ENCODE data around the gene SETD1A. TPM values are rescaled to one million over a fixed set of nuclear protein-coding genes. Genes with fewer than 3 reads are reported as not detected.

Gene SETD1A
- total and polyA plus RNA-seq, 9 of the 15 experiments (the other 6 are each of a cell fraction or from before 2014, with no cell fraction given): 0.08 to 36.0 (median 4.2) TPM

GRCh38 chr16:30949650-30950515 lies 7.7 kb upstream of the SETD1A start (continued):
- TF ChIP-seq ZMIZ1 (IDR thresholded peaks at IDR 0.05; ENCODE audit: low read depth in 2 of 2, low read length in 2 of 2): 0 out of 4 replicates have a peak, but pooled peaks of 1 of the 2 experiments have one; percentile 8
- TF ChIP-seq USF1 (CRISPR knock-in tag; IDR thresholded peaks at IDR 0.05): no peak

- no TSS peak for BruUV-seq (replicated peaks)
- peak overlapping the region; percentile 83 for H3K4me3 ChIP-seq
- H3K9me3 ChIP-seq (replicated peaks; ENCODE audit: control insufficient read depth, insufficient read depth, low read depth, low read length): no peaks in the 10 kb centered on the region
- H3K79me2 ChIP-seq (ENCODE audit: control insufficient read depth, insufficient read depth, low read length): peaks cover 32% of the 10 kb centered on the region
- 47% methylated on average over 8 of the region's 8 CpGs for WGBS (ENCODE audit: insufficient coverage, low coverage, missing lambda C conversion rate)
- H3K4me2 ChIP-seq (ENCODE audit: insufficient read depth, low read length): peak overlapping the region; percentile 98
- peaks cover 31% of the 10 kb centered on the region; the same call in 2 of the 3 replicates for H3K36me3 ChIP-seq (ENCODE audit: control insufficient read depth, insufficient read depth, low read length)
- ATAC-seq (no peak), FAIRE-seq (no peak), DNase-seq (ENCODE audit: extremely low read depth in 1 of 4, low spot score in 3 of 4) (no peak)
- H3K27ac ChIP-seq (ENCODE audit: extremely low read depth, low read depth, low read length): peak overlapping the region; percentile 87
- H3K4me1 ChIP-seq (replicated peaks in 1 of 2; ENCODE audit: control insufficient read depth in 2 of 2, insufficient read depth in 2 of 2, low read length in 2 of 2): peaks cover 26 to 55% of the 10 kb centered on the region in 2 experiments
- H3K27me3 ChIP-seq (ENCODE audit: control insufficient read depth in 2 of 2, insufficient read depth in 2 of 2, low read length in 2 of 2): no peaks in the 10 kb centered on the region
- intact Hi-C loops (cut with micrococcal nuclease) (loop anchor here (2.0 to 10.0 kb wide), 3 partner anchors 16 to 504 kb away; partner anchors contain the start of genes ARMC5 and VKORC1), in situ Hi-C loops (cut with MboI) (loop anchor here (10.0 to 25.0 kb wide), 2 partner anchors 744 to 912 kb away; partner anchors contain the start of gene ZNF267)
- no peaks in the 10 kb centered on the region for H4K20me1 ChIP-seq (replicated peaks; ENCODE audit: control insufficient read depth, insufficient read depth, low read length)
- CTCF ChIA-PET (ENCODE audit: low intra/inter-chr PET ratio): no interaction called here
- POLR2A ChIA-PET: interaction anchor here (0.6 to 2.0 kb wide), 5 partner anchors 10 to 1096 kb away, joined by 3 to 10 read pairs (median 3); partner anchors contain the start of gene ZNF629
- H3K9ac ChIP-seq (ENCODE audit: insufficient read depth in 1 of 2, low read depth in 2 of 2, low read length in 2 of 2): peak overlapping the region; percentile 82 to 94
- peaks cover 4% of the 10 kb centered on the region for H3K9me1 ChIP-seq (ENCODE audit: control insufficient read depth, insufficient read depth, low read length)
- H2AFZ ChIP-seq (ENCODE audit: low read depth, low read length): no peak overlapping the region
- no peak for TF ChIP-seq STAT5A (IDR thresholded peaks at IDR 0.05; ENCODE audit: borderline replicate concordance, low read length)
These were observed 7.0 kb upstream of the SETD1A start for GRCh38 chr16:30950516-30951065.
